Neural crest cell (in vitro differentiated cells): Measurements from ENCODE around the gene APCDD1L. TPM values are rescaled to one million over a fixed set of nuclear protein-coding genes. Genes with fewer than 3 reads are reported as not detected.

Source experiments
- DNase-seq: peaks from one replicate; pipeline ENCODE4 v3.0.0; 2021; ENCODE audit warnings: low read depth, mixed read lengths, low spot score
- H3K27ac Mint-ChIP-seq: one replicate; pipeline ENCODE4 v1.8.0; 2021; ENCODE audit warnings: mild to moderate bottlenecking, mixed read lengths; ENCODE audit not compliant: unreplicated experiment
- H3K27me3 Mint-ChIP-seq: 2 replicates; pipeline ENCODE4 v1.8.0; 2021; ENCODE audit warnings: low read depth, mild to moderate bottlenecking, mixed read lengths
- H3K36me3 Mint-ChIP-seq: 2 replicates; pipeline ENCODE4 v1.8.0; 2021; ENCODE audit warnings: low read depth, mild to moderate bottlenecking, mixed read lengths
- H3K4me1 Mint-ChIP-seq: 2 replicates; pipeline ENCODE4 v1.8.0; 2021; ENCODE audit warnings: mixed read lengths
- H3K4me3 Mint-ChIP-seq: one replicate; pipeline ENCODE4 v1.8.0; 2021; ENCODE audit warnings: mild to moderate bottlenecking, mixed read lengths
- H3K9me3 Mint-ChIP-seq: 2 replicates; pipeline ENCODE4 v1.8.0; 2021; ENCODE audit warnings: mixed read lengths
- CTCF ChIP-seq: fragments of 200-600 bp; sonication (generic); conservative IDR thresholded peaks from 2 replicates; pipeline ENCODE4 v1.5.0; 2021; ENCODE audit warnings: antibody characterized with exemption, mild to moderate bottlenecking
- total RNA-seq: library from RNA; stranded (reverse); gene quantifications from 2 replicates; pipeline ENCODE4 v1.2.1, GENCODE V29; 2021

The APCDD1L gene
- total RNA-seq, 1 donor from 2014 or later = not detected

- H3K4me1 Mint-ChIP-seq = no peaks in the 10 kb centered on the region
- TF ChIP-seq CTCF = no peak
- H3K27me3 Mint-ChIP-seq = no peaks in the 10 kb centered on the region
- no peak overlapping the region for H3K27ac Mint-ChIP-seq
- peaks cover 5% of the 10 kb centered on the region for H3K36me3 Mint-ChIP-seq
- no peak overlapping the region for H3K4me3 Mint-ChIP-seq
- DNase-seq = no peak
- H3K9me3 Mint-ChIP-seq = peaks cover 7% of the 10 kb centered on the region
Observed at GRCh38 chr20:58473453-58474425, 41.5 kb downstream of the APCDD1L start.

- no peak for TF ChIP-seq CTCF
- Mint-ChIP-seq H3K27me3 (no peaks in the 10 kb centered on the region), H3K4me3 (no peak overlapping the region), H3K4me1 (no peaks in the 10 kb centered on the region), H3K36me3 (no peaks in the 10 kb centered on the region), H3K27ac (no peak overlapping the region), H3K9me3 (peaks cover 2% of the 10 kb centered on the region)
- no peak for DNase-seq
Observed at GRCh38 chr20:58472273-58473018, 42.8 kb downstream of the APCDD1L start.

- Mint-ChIP-seq H3K9me3 (no peaks in the 10 kb centered on the region), H3K27ac (no peak overlapping the region), H3K4me1 (no peaks in the 10 kb centered on the region), H3K36me3 (no peaks in the 10 kb centered on the region), H3K4me3 (no peak overlapping the region), H3K27me3 (no peaks in the 10 kb centered on the region)
- no peak for DNase-seq
- TF ChIP-seq CTCF = no peak
Observed at GRCh38 chr20:58471193-58472164, 43.7 kb downstream of the APCDD1L start.

- Mint-ChIP-seq H3K9me3 (no peaks in the 10 kb centered on the region), H3K4me3 (no peak overlapping the region), H3K27ac (no peak overlapping the region), H3K36me3 (no peaks in the 10 kb centered on the region), H3K27me3 (no peaks in the 10 kb centered on the region), H3K4me1 (no peaks in the 10 kb centered on the region)
- no peak for TF ChIP-seq CTCF
- no peak for DNase-seq
Observed at GRCh38 chr20:58470336-58471192, 44.6 kb downstream of the APCDD1L start.
